Astrocyte of the cerebellum (primary cell): ENCODE results near the gene STX4.

Source experiments
- DNase-seq: peaks from one replicate; pipeline ENCODE4 v3.0.0-alpha.2; 2011; ENCODE audit warnings: low read depth
- H3K4me3 ChIP-seq: 2 replicates; pipeline ENCODE4 v1.5.1; 2011; ENCODE audit warnings: mild to moderate bottlenecking, low read depth, low read length, moderate library complexity
- in situ Hi-C: cut with HindIII; loops from 2 replicates; pipeline ENCODE4 v1.10.0; 2017; ENCODE audit warnings: low sequenced_read_pairs
- TF ChIP-seq, protein P1 (sequence below): IDR thresholded peaks from 2 replicates; pipeline ENCODE4 v1.5.1; 2012; ENCODE audit warnings: low read length, low read depth, moderate library complexity, mild to moderate bottlenecking; ENCODE audit errors: missing control alignments

The STX4 gene

GRCh38 chr16:31077592-31078396 is 44.4 kb downstream of the STX4 start:
- DNase-seq: no peak
- in situ Hi-C loops: no loop called here
- no peak overlapping the region for H3K4me3 ChIP-seq
- TF ChIP-seq, protein P1, sequence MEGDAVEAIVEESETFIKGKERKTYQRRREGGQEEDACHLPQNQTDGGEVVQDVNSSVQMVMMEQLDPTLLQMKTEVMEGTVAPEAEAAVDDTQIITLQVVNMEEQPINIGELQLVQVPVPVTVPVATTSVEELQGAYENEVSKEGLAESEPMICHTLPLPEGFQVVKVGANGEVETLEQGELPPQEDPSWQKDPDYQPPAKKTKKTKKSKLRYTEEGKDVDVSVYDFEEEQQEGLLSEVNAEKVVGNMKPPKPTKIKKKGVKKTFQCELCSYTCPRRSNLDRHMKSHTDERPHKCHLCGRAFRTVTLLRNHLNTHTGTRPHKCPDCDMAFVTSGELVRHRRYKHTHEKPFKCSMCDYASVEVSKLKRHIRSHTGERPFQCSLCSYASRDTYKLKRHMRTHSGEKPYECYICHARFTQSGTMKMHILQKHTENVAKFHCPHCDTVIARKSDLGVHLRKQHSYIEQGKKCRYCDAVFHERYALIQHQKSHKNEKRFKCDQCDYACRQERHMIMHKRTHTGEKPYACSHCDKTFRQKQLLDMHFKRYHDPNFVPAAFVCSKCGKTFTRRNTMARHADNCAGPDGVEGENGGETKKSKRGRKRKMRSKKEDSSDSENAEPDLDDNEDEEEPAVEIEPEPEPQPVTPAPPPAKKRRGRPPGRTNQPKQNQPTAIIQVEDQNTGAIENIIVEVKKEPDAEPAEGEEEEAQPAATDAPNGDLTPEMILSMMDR: peak; percentile 3

GRCh38 chr16:31078597-31079341 is 45.4 kb downstream of the STX4 start:
- no peak overlapping the region for H3K4me3 ChIP-seq
- in situ Hi-C loops: no loop called here
- TF ChIP-seq, protein P1: no peak
- DNase-seq: no peak

- no peak overlapping the region for H3K4me3 ChIP-seq
- TF ChIP-seq, protein P1: no peak
- no peak for DNase-seq
- in situ Hi-C loops: no loop called here
Observed at GRCh38 chr16:31079342-31079944, 46.1 kb downstream of the STX4 start.

DNA sequence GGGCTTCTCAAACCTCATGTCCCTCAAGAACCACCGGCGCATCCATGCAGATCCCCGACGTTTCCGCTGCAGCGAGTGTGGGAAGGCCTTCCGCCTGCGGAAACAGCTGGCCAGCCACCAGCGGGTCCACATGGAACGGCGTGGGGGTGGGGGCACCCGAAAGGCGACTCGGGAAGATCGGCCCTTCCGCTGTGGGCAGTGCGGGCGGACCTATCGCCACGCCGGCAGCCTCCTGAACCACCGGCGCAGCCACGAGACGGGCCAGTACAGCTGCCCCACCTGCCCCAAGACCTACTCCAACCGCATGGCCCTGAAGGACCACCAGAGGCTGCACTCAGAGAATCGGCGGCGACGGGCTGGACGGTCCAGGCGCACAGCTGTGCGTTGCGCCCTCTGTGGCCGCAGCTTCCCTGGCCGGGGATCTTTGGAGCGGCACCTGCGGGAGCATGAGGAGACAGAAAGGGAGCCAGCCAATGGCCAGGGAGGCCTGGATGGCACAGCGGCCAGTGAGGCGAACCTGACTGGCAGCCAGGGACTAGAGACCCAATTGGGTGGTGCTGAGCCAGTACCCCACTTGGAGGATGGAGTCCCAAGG is 46.8 kb downstream of the STX4 start:
- H3K4me3 ChIP-seq: no peak overlapping the region
- in situ Hi-C loops: no loop called here
- no peak for DNase-seq
- TF ChIP-seq, protein P1: no peak

DNA sequence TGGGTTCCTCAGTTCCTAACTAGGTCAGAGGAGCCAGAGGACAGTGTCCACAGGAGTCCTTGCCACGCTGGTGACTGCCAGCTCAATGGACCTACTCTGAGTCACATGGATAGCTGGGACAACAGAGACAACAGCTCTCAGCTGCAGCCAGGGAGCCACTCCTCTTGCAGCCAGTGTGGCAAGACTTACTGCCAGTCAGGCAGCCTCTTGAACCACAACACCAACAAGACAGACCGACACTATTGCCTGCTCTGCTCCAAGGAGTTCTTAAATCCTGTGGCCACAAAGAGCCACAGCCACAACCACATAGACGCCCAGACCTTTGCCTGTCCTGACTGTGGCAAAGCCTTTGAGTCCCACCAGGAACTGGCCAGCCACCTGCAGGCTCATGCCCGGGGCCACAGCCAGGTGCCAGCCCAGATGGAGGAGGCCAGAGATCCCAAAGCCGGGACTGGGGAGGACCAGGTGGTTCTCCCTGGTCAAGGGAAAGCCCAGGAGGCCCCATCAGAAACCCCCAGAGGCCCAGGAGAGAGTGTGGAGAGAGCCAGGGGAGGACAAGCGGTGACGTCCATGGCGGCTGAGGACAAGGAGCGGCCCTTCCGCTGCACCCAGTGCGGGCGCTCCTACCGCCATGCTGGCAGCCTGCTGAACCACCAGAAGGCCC is 47.5 kb downstream of the STX4 start:
- DNase-seq: no peak
- TF ChIP-seq, protein P1: no peak
- in situ Hi-C loops: no loop called here
- no peak overlapping the region for H3K4me3 ChIP-seq
